NCI-H2107 (cell line): ENCODE measurements around the gene ACOT11.
"Not testable (repeated sequence)": the region's sequence is repeated elsewhere in the genome, so short reads cannot be mapped to it uniquely, and the experiment has no call there.

Experiments
- DNase-seq: peaks from one replicate; lab custom pipeline; 2025; lab: John Stamatoyannopoulos, UW

The ACOT11 gene

DNA sequence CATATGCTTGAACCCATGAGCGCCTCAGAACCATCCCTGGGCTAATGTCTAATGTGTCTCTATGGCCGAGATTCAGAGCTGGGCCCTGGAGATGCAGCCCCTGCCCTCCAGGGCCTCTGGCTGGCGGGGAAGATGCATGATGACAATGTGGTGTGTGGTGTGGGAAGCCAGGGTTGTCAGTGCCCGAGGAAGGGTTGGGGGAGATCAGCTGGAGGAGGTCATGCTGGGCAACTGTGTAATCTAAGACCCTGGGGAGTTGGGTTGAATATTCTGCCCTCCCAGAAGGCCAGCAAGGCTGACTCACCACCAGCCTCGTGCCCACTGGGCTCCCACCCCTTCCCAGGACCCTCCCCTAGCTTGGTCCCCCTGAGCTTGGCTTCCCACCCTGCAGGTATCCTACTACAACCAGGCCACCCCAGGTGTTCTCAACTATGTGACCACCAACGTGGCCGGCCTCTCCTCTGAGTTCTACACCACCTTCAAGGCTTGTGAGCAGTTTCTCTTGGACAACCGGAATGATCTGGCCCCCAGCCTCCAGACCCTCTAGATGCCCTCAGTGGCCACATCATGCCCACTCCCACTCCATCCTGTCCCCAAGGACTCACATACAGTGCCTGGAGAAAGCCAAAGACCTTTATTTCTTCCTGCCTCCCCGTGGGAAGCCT is 60.7 kb downstream of the ACOT11 start:
- DNase-seq, result no peak

DNA sequence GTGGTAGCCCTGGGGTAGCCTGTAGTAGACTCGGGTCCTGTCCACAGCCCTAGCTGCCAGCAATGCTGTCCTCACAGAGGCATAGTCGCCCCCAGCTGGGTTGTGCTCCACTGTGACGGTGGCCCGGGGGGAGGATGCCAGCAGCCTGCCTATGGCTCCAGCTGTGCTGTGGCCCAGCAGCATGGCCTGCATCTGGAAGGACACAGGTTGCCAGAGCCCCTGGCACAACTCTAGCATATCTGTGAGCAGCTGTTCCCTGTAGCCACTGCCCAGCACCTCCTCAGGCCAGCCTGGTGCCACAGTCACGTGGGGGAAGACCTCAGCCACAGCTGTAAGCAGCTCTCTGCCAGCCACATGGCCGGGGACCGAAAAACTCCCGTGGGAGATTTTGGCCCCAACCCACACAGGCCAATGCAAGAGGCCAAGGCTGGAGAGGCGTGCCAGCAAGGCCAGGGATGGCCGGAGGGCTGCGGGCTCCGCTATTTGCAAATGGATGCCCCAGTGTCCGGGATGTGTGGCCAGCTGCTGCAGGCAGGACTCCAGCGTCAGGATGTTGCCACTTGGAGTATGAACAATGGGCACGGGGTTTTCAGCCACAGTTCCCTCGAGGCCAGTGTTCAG is 61.4 kb downstream of the ACOT11 start:
- DNase-seq, result no peak

DNA sequence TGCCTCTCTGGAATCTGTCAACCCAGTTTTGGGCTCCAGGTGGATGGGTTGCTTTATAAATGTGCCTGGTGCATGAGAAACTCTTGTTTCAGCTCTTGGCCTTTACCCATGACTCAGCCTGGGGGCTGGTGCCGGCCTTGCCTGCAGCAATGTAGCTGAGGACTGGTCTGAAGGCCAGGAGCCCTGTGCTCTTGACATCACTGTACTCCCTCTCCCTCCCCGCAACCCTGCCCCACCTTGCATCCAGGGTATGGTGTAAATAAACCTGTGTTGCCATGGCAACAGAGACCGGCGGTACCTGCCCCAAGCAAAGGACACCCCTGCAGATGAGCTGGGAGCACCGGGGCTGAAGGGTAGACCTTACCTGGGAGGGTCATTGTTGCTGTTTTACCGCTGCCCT is 62.0 kb downstream of the ACOT11 start:
- no peak for DNase-seq

DNA sequence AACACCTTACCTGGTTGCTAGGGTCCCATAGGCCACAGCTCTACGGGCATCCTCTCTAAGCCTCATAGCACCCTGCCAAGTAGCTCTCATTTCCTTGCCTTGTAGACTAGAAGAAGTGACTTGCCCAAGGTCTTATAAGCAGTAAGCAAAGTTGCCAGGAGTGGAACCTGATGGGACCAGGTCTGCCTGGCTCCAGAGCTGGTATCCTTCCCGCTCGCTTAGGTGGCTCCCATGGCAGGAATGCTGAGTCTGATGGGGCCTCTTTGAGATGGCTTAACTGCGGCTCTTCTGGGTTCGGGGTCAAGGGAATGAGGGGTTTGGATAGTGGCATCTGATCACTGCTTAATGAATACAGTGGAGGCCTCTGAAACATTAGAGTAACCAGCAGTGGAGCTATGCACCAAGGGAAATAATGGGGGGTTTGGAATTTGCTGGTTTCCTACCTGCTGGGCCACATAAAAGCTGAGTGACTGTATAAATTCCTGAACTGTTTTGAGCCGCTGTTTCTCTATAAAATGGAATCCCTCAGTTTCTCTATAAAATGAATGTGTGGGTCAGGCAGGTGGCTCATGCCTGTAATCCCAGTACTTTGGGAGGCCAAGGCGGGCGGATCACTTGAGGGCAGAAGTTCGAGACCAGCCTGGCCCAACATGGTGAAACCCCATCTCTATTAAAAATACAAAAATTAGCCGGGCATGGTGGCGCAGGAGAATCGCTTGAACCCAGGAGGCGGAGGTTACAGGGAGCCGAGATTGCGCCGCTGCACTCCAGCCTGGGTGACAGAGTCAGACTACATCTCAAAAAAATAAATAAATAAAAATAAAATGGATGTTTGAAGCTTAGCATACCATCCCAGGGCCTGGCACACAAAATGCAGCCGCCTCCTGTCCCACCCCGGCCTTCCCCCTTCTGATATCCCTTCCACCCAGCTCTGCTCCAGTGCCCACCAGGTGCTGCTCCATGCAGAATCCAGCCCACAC is 62.9 kb downstream of the ACOT11 start:
- DNase-seq, result no peak

DNA sequence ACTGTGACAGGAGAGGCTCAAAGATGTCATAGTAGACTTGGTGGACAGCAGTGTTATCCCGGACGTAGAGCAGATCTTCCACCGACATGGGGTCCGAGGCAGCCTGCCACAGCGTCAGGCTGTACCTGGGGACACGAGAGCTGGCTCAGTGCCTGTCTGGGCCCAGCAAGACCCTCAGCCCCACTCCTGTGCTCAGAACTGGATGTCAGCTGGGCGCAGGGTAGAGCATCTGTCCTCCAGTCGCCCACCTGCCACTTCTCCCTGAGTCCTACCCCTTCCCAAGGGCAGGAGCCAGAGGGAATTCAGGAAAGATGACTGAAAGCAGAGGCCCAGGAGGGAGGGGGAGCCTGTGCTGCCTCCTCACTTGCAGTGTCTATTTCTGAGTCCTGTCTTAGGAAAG is 63.6 kb downstream of the ACOT11 start:
- no peak for DNase-seq

DNA sequence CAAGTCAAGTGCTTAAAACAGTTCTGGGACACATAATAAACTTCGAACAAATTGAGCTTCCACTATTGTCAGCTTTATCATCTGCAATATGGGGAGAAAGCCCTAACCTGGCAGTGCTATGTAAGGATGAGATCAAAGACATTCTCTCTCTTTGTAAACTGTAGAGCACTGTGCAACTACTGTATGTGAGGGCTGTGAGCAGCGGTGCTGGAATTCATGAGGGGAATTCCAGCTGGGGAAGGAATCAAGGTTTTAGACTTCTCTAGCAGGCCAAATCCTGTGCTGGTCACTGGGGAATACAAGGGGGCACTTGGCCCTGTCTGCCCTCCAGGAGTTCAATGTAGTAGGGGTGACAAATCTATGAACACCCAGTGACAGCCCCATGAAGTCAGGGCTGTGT is 66.0 kb downstream of the ACOT11 start:
- DNase-seq, result no peak

DNA sequence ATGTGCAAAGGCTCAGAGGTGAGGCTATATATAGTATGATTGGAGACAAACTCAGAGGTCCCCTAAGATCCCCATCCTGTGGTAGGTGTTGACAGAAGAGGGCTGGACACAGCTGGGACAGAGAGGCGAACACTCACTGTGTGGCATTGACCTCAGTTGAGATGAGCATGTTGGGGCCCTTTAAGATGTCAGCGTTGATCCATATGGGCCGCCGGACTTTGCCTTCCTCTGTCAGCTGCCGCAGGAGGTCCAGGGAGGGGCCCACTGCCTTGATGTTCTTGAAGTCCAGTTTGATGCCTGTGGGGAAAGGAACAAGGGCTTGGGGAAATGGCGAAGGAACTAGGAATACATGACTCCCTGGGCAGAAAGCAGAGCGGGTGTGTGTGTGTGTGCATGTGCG is 66.5 kb downstream of the ACOT11 start:
- DNase-seq, result no peak

DNA sequence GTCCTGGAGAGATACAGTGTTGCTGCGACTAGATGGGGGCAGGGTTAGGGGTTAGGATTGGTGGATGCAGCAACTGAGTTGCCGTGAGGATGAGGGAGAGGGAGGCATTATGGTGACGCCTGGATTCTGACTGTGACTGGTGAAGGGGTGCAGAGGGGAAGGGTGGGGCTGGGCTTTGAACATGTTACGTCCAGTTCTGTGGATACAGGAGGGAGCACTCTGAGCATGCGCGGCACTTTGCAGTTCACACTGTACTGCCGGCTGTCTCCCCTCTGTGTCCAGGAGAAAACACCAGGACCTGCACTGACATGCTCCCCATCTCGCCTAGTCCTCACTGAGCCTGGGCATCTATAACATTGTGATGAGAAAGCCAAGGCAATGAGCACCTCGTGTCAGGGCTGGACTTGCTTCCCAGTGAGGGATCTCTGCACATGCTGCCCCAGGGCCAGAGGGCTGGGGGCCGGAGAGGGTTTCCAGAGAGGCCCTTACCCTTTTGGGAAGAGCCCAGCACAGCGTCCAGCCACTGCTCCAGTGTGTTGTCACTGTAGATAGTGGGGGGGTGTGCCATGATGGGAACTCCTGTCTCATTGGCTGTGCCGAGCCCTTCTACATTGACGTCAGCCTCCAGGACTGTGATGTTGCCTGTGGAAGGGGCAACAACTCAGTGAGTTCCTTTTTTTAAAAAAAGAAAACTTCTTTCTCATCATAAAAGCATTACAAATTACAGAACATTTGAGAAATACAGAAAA is 67.7 kb downstream of the ACOT11 start:
- no peak for DNase-seq

DNA sequence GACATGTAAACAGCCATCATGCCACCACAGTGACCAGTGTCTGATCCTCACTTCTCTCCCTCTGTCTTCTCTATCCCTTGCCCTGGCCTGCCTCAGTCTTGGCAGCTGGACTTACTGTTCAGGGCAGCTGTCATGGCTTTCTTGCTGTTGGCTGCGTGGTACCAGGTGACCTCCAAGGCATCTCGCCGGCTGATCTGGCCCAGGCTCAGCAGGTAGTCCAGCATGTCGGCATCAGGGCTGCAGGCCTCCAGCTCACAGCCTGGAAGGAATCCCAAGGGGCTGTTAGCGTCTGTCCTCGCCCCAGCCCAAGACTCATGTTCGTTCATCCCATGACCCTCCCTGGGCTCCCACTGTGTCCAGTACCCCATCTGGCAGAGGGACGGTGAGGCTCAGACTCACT is 71.7 kb downstream of the ACOT11 start:
- DNase-seq, result no peak

DNA sequence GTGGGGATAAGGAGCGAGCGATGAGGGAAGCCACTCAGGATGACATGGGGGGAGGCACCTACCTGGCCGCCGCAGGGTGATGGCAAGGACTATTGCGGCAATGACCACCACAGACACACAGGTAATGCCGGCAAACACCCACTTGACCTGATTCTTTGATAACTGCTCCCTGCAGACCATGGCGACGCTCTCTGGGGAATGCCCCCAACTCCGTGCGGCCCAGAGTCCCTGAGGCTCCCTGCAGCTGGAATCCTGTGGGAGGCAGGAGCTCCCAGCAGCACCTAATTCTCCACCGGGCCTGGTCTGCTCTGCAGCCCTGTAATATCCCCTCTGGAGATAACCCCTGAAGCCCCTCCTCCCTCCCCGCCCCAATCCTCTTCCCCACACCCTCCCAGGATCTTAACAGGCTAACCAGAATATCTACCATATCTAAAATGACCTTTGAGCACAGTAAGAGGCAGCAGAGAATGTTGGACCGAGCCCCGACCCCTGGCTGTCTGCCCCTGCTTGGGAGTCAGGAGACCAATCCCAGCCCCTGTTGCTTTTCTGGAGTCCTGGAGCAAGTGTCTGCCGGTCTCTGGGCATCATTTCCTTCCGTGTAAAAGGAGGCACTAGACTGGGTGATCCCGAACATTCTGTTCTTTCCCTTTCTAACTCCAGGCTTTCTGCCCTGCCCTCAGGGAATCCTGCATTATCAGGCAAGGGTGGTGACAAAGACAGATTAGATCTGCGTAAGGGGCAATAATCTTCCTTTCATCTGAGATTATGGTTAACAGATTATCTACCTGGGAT is 75.4 kb downstream of the ACOT11 start, which contains the start of gene FAM151A:
FAM151A (minus strand) TSS at position 310 of the 792 bp plus-strand sequence; CDS start at position 180, 130 bp downstream.
- DNase-seq, result no peak

DNA sequence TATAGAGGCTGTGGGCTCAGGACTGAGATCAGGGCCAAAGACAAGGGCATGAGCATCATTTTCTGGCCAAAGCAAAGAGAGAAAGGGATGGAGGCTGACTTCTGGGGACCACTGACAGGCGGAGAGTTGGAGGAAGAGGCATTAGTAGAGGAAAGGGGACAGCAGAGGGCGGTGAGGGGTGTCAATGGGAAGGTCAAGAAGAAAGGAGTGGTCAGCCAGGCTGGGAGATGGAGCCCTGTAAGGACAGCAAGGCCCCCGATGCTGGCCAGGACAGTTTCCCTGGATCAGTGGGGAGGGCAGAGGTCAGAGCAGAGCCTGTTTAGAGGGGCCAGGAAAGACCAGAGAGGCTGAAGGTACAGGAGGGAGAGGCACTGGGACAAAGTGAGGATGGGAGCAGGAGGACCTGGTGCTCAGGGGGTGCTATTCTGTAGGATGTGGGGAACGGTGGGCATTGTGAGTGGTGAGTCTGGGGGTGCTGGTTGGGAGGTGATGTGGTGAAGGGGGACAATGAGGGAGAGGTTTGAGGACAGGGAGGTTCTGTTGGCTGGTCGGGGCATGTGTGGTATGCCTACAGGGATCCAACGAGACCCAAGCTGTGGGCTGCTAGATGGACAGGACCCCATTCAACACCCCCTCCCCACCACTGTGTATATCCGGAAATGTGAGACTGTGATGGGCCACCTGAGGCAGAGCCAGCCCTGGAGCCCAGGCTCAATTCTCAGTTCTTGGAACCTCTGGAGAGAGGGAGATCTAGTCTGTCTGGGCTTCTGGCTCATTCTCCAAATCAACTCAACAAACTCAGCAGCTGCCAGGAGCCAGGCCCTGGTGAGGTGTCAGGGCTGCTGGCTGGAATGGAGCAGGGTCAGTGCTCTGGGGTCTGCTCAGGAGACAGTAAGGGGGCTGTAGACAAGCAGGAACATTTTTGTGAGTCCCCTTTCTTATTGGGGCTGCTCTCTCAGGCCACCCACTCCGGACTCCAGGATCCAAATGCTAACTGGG is 76.7 kb downstream of the ACOT11 start:
- DNase-seq, result no peak

DNA sequence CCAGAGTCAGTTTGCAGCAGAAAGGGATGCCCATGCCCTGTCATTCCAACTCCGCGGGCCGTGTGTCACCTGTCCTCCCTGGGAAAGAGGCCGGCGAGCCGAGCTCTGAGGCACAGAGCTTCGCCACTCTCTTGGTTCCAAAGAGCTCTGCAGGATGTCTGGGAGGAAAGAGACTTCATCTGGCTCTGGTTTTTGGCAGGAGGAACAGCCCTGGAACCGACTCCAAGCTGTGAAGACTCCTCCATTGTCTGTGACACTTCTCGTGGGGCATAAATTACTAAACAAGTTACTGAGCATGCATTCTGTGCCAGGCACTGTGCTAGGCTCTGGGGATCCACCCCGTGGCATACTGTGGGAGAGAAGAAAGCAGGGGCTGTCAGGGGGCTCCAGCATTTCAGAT is 79.2 kb downstream of the ACOT11 start:
- DNase-seq, result no peak

DNA sequence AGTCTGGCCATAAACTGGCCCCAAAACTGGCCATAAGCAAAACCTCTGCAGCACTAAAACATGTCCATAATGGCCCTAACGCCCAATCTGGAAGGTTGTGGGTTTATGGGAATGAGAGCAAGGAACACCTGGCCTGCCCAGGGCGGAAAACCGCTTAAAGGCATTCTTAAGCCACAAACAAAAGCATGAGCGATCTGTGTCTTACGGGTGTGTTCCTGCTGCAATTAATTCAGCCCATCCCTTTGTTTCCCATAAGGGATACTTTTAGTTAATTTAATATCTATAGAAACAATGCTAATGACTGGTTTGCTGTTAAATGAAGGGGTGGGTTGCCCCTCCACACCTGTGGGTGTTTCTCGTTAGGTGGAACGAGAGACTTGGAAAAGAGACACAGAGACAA is 87.8 kb downstream of the ACOT11 start:
- DNase-seq, result not testable (repeated sequence)

DNA sequence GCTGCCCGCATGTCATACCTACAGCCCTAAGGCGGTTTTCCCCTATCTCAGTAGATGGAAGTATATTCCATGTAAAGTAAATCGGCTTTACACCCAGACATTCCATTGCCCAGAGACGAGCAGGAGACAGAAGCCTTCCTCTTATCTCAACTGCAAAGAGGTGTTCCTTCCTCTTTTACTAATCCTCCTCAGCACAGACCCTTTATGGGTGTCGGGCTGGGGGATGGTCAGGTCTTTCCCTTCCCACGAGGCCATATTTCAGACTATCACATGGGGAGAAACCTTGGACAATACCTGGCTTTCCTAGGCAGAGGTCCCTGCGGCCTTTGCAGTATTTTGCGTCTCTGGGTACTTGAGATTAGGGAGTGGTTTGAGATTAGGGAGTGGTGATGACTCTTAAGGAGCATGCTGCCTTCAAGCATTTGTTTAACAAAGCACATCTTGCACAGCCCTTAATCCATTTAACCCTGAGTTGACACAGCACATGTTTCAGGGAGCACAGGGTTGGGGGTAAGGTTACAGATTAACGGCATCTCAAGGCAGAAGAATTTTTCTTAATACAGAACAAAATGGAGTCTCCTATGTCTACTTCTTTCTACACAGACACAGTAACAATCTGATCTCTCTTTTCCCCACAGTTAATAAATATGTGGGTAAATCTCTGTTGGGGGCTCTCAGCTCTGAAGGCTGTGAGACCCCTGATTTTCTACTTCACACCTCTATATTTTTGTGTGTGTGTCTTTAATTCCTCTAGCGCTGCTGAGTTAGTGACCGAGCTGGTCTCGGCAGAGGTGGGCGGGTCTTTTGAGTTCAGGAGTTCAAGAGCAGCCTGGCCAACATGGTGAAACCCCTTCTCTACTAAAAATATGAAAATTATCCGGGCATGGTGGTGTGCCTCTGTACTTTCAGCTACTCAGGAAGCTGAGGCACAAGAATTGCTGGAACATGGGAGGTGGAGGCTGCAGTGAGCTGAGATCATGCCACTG is 88.7 kb downstream of the ACOT11 start:
- not testable (repeated sequence) for DNase-seq

DNA sequence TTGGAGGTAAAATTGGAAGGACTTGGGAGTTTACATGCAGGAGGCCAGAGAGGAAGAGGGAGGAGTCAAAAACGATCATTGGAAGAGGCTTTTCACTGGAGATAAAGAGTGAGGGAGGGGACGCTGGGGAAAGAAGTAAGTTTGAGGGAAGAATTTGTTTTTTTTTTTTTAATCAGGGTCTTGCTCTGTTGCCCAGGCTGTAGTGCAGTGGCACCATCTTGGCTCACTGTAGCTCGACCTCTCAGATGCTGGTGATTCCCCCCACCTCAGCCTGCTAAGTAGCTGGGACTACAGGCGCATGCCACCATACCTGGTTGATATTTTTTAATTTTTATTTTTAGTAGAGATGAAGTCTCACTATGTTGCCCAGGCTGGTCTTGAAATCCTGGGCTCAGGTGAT is 92.3 kb downstream of the ACOT11 start:
- no peak for DNase-seq

DNA sequence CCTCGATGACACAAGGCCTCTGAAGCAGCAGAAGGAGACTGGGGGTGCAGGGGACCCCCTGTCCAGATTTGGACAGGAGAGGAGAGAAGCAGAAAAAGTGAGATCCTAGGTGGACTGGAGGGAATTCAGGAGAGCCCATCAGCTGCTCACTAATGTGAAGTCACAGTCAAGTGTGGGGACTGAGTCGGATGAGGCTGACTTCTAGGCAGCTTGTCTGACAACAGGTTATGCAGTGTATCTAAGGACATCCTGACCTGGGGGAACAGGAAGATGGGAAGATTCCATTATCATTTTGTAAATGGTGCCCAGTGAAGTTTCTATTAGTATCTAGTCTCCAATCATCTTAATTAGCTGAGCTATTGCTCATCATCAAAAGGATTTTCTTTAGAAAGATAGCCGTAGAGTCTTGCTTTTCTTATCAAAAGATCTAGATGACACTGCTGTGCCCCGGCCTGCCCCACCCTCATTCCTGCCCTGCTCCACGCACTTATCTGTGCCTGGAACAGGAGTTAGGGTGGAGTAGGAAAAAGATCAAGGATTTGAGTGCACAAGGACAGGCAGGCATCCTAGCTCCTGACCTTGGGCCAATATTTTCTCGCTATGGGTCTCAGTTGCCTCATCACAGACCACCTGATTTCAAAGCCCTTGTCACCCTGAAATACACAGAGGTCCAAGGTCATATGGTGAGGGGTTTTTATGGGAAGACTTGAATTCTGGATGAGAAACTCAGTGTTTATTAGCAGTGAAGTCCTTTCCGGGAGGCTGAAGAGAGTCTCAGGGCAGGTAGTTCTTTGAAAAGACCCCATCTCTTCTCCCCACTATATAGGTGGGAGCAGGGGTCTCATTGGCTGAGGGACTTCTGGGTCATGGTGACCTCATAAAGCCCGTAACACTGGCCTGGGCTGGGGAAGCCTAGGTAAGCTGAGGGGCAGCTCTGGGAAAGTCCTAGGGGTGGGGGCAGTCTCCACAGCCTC is 93.1 kb downstream of the ACOT11 start, which contains the start of gene MROH7:
MROH7 (plus strand) TSS at position 924 of the 974 bp plus-strand sequence. CDS start 11,141 bp downstream, outside the sequence.
- DNase-seq, result no peak

DNA sequence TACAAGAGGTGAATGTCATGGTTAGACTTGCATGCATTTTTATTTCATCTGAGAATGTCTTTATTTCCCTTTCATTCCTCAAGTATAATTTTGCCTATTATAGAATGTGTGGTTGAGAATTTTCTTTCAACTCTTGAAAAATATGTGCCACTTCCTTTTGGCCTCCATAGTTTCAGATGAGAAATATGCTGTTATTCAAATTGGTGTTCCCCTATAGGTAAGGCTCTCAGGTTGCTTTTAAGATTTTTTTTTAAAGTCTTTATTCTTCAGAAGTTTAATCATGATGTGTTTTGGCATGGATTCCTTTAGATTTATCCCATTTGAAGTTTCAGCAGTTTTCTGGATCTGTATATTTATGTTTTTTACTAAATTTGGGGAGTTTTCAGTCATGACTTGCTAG is 95.7 kb downstream of the ACOT11 start:
- no peak for DNase-seq
